ENCODE results near the gene PEX1.

The PEX1 gene

DNA sequence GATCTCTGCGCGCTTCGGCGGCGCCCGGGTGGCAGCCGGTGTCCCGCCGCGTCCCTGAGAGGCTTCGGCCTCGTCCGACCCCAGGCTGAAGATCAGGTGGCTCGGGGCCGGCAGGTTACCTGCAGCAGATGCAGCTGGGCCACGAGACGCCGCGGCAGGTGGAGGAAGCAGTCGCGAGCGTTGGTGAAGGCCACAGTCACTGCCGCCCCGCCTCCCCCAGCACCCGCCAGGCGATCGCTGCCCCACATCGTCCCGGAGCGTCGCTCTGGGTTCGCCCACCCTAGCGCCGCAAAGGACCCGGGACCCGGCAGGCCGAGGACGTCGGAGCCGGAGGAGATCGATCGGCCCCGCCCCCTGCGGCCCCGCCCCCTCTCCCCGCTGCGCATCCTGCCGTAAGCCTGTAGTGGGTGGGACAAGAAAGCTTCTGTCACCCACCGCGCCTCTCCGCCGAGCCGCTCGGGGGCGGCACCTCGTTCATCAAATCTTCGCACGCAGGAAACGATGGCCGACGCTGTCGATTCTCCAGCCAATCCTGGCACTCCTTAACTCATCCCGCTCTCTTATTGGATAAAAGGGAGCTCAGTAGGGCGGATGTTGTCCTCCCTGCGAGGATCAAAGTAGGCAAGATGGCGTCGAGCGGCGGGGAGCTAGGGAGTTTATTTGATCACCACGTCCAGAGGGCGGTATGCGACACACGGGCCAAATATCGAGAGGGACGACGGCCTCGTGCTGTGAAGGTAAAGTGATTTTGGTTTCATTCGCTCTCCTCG, at the start of gene PEX1, which contains the start of gene RBM48:
Gene PEX1 (minus strand): TSS at position 333 of the 770 bp plus-strand sequence. CDS start 85 bp downstream, at position 248.
Gene RBM48 (plus strand): TSS at position 608 of the 770 bp plus-strand sequence. CDS start 19 bp downstream, at position 627.
- TF ChIP-seq, protein P1, sequence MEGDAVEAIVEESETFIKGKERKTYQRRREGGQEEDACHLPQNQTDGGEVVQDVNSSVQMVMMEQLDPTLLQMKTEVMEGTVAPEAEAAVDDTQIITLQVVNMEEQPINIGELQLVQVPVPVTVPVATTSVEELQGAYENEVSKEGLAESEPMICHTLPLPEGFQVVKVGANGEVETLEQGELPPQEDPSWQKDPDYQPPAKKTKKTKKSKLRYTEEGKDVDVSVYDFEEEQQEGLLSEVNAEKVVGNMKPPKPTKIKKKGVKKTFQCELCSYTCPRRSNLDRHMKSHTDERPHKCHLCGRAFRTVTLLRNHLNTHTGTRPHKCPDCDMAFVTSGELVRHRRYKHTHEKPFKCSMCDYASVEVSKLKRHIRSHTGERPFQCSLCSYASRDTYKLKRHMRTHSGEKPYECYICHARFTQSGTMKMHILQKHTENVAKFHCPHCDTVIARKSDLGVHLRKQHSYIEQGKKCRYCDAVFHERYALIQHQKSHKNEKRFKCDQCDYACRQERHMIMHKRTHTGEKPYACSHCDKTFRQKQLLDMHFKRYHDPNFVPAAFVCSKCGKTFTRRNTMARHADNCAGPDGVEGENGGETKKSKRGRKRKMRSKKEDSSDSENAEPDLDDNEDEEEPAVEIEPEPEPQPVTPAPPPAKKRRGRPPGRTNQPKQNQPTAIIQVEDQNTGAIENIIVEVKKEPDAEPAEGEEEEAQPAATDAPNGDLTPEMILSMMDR (IDR thresholded peaks at IDR 0.05; ENCODE audit: insufficient read depth, low read depth, low read length, missing control alignments): peak; percentile 38

DNA sequence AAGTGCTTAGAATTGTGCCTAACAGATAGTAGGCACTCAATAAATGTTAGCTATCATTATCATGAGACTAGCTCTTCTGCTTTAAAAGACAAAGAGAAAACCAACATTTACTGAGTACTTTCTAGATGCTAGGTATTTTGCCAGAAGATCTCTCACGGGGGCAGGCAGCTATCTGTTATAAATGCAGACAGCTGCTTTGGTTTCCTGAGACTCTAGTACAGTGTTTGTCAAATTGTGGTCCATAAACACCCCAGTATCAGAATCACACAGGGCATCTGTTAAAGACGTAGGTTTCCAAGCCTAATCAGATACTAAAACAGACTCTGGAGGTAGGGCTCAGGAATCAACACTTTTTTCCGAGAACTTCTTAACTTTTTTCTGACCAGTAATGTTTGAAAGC, 48.0 kb upstream of the PEX1 start:
- DNase-seq (ENCODE audit: low read depth): no peak
- H3K4me3 ChIP-seq (ENCODE audit: low read length): no peak overlapping the region
- TF ChIP-seq, protein P1 (IDR thresholded peaks at IDR 0.05; ENCODE audit: insufficient read depth, low read depth, low read length, missing control alignments): no peak

More for the DNA sequence above, at the start of gene PEX1, which contains the start of gene RBM48:
- peak within 1 kb of the TSS; percentile 100 for H3K4me3 ChIP-seq (ENCODE audit: low read length)
- peak; percentile 100 for DNase-seq (ENCODE audit: low read depth)

DNA sequence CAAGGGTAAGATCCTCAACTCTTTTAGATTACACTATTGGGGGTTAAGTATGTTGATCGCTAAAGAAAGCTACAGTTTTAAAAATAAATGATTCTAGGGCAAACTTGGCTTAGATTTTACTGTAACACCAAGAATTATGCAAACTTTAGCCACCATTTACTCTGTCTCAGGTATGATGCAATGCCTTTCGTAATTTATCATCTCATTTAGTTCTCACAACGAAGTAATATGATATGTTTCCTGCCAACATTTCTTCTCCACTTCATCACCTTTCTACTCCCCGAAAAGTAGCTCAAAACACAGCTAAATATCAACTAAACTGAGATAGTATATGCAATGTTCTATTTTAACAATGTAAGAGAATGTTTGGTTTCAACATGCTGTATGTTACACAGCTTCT, 40.8 kb upstream of the PEX1 start:
- TF ChIP-seq, protein P1 (IDR thresholded peaks at IDR 0.05; ENCODE audit: insufficient read depth, low read depth, low read length, missing control alignments): no peak

DNA sequence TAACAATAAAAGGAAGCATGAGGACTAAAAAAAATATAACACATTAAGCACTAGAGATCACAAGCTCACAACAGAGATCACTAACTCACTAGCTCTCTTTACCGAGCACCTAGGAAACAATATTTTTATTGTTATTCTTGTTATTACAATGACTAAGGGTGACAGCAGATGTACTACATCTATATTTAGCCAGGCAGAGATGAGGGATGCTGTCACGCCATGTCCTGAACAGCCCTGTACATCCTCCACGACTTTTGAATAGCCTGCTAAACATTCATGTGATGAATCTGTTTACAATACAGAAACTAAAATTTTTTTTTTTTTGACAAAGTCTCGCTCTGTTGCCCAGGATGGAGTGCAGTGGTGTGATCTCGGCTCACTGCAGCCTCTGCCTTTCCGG, 39.1 kb upstream of the PEX1 start:
- peak; percentile 32 for DNase-seq (ENCODE audit: low read depth)
- H3K4me3 ChIP-seq (ENCODE audit: low read length): no peak overlapping the region
- TF ChIP-seq, protein P1 (IDR thresholded peaks at IDR 0.05; ENCODE audit: insufficient read depth, low read depth, low read length, missing control alignments): no peak

More for the DNA sequence above, 40.8 kb upstream of the PEX1 start:
- no peak for DNase-seq (ENCODE audit: low read depth)
- no peak overlapping the region for H3K4me3 ChIP-seq (ENCODE audit: low read length)

DNA sequence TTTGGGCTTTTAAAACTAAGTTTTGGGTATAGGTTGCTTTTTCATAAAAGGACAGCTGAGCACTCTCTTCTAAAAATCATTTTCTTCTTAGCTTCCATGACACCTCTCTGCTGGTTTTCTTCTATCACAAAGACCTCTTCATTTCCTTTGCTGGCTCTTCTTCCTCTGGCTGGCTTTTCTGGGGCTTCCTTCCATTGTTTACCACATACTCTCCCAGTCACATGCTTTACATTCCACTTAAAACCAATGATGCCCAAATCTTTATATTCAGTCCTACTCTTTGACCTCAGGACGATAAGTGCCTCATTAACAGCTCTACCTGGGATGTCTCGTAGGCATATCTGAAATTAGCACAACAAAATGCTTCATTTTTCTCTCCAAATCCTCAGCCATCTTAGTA, 35.0 kb upstream of the PEX1 start:
- no peak overlapping the region for H3K4me3 ChIP-seq (ENCODE audit: low read length)
- TF ChIP-seq, protein P1 (IDR thresholded peaks at IDR 0.05; ENCODE audit: insufficient read depth, low read depth, low read length, missing control alignments): no peak
- DNase-seq (ENCODE audit: low read depth): no peak

DNA sequence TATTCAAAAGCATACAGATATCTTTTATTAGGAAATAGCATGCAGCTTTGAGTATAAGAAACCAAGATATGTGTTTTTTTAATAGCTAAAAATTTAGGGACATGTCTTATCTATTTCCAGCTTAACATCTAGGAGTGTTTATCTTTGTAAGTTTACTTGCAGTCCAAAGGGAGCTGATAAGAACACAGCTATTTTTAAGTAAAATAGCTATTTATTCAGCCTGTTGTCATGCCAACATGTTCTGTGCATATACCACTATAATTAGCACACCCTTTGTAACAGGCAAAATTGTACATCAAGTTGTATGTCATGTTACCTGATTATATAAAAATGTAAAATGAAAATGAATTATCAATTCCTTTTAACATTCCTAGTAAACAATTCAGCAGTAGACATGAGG, 32.3 kb upstream of the PEX1 start:
- no peak overlapping the region for H3K4me3 ChIP-seq (ENCODE audit: low read length)
- TF ChIP-seq, protein P1 (IDR thresholded peaks at IDR 0.05; ENCODE audit: insufficient read depth, low read depth, low read length, missing control alignments): no peak
- DNase-seq (ENCODE audit: low read depth): no peak

All from epithelial cell of esophagus (primary cell).